Measurements from ENCODE around the gene LRP6.

- TF ChIP-seq CTCF (IDR thresholded peaks at IDR 0.05) (no peak), POLR2A (IDR thresholded peaks at IDR 0.05) (no peak)
Measured at GRCh38 chr12:12178559-12178958, 88.3 kb downstream of the LRP6 start.
